ENCODE measurements around the gene GATAD2B. TPM values are rescaled to one million over a fixed set of nuclear protein-coding genes. Genes with fewer than 3 reads are reported as not detected.

The GATAD2B gene
- polyA plus RNA-seq, 1 donor from 2014 or later: 12.8 TPM

GRCh38 chr1:153959454-153959853 is 36.7 kb upstream of the GATAD2B start:
- Histone ChIP-seq H3K9ac (ENCODE audit: low read length) (no peak overlapping the region), H3K9me2 (ENCODE audit: insufficient read depth, low read length) (no peaks in the 10 kb centered on the region), H3K4me3 (ENCODE audit: low read length) (no peak overlapping the region), H4K20me1 (ENCODE audit: insufficient read depth) (no peaks in the 10 kb centered on the region), H3K79me2 (replicated peaks; ENCODE audit: insufficient read depth, low read length) (peaks cover 48% of the 10 kb centered on the region), H3K27me3 (ENCODE audit: insufficient read depth, low read depth, low read length) (no peaks in the 10 kb centered on the region), H2AFZ (ENCODE audit: low read depth, low read length) (no peak overlapping the region), H3K9me3 (ENCODE audit: low read length) (no peaks in the 10 kb centered on the region), H3K27ac (ENCODE audit: low read length) (no peak overlapping the region), H3K36me3 (ENCODE audit: insufficient read depth, low read length) (no peaks in the 10 kb centered on the region), H3K4me2 (ENCODE audit: low read length) (no peak overlapping the region), H3F3A (ENCODE audit: insufficient read depth, low read length, poor library complexity, severe bottlenecking) (no peaks in the 10 kb centered on the region)
- TF ChIP-seq POLR2AphosphoS5 (IDR thresholded peaks at IDR 0.05): no peak
- TF ChIP-seq TAF1 (IDR thresholded peaks at IDR 0.05; ENCODE audit: low read depth): no peak
- TF ChIP-seq CTCF (IDR thresholded peaks at IDR 0.05; ENCODE audit: poor library complexity, severe bottlenecking): no peak
- TF ChIP-seq EP300 (conservative IDR thresholded peaks at IDR 0.05; ENCODE audit: poor library complexity, severe bottlenecking): no peak
- no peak for TF ChIP-seq MXI1 (conservative IDR thresholded peaks at IDR 0.05; ENCODE audit: poor library complexity, severe bottlenecking)
- no peak for TF ChIP-seq SMC3 (conservative IDR thresholded peaks at IDR 0.05; ENCODE audit: poor library complexity)
- no peak for TF ChIP-seq RAD21 (conservative IDR thresholded peaks at IDR 0.05)
- TF ChIP-seq EZH2 (IDR thresholded peaks at IDR 0.05; ENCODE audit: borderline replicate concordance, insufficient read depth, low read length, poor library complexity, severe bottlenecking): no peak
- no peak for TF ChIP-seq REST (IDR thresholded peaks at IDR 0.05; ENCODE audit: borderline replicate concordance)

- H3K9me3 ChIP-seq (ENCODE audit: low read length): no peaks in the 10 kb centered on the region
- peaks cover 50% of the 10 kb centered on the region for H3K79me2 ChIP-seq (replicated peaks; ENCODE audit: insufficient read depth, low read length)
- H3K9ac ChIP-seq (ENCODE audit: low read length): peak overlapping the region; percentile 28
- H4K20me1 ChIP-seq (ENCODE audit: insufficient read depth): no peaks in the 10 kb centered on the region
- no peaks in the 10 kb centered on the region for H3K9me2 ChIP-seq (ENCODE audit: insufficient read depth, low read length)
- H2AFZ ChIP-seq (ENCODE audit: low read depth, low read length): peak overlapping the region; percentile 30
- H3F3A ChIP-seq (ENCODE audit: insufficient read depth, low read length, poor library complexity, severe bottlenecking): no peaks in the 10 kb centered on the region
- TF ChIP-seq SMC3 (conservative IDR thresholded peaks at IDR 0.05; ENCODE audit: poor library complexity) (no peak), TAF1 (IDR thresholded peaks at IDR 0.05; ENCODE audit: low read depth) (no peak), POLR2AphosphoS5 (IDR thresholded peaks at IDR 0.05) (no peak), REST (IDR thresholded peaks at IDR 0.05; ENCODE audit: borderline replicate concordance) (no peak), MXI1 (conservative IDR thresholded peaks at IDR 0.05; ENCODE audit: poor library complexity, severe bottlenecking) (no peak), EP300 (conservative IDR thresholded peaks at IDR 0.05; ENCODE audit: poor library complexity, severe bottlenecking) (no peak), EZH2 (IDR thresholded peaks at IDR 0.05; ENCODE audit: borderline replicate concordance, insufficient read depth, low read length, poor library complexity, severe bottlenecking) (no peak), RAD21 (conservative IDR thresholded peaks at IDR 0.05) (no peak), CTCF (IDR thresholded peaks at IDR 0.05; ENCODE audit: poor library complexity, severe bottlenecking) (no peak)
- peak overlapping the region; percentile 38 for H3K27ac ChIP-seq (ENCODE audit: low read length)
- no peaks in the 10 kb centered on the region for H3K36me3 ChIP-seq (ENCODE audit: insufficient read depth, low read length)
- no peaks in the 10 kb centered on the region for H3K27me3 ChIP-seq (ENCODE audit: insufficient read depth, low read depth, low read length)
- peak overlapping the region; percentile 47 for H3K4me2 ChIP-seq (ENCODE audit: low read length)
- H3K4me3 ChIP-seq (ENCODE audit: low read length): peak overlapping the region; percentile 83
These were observed 36.1 kb upstream of the GATAD2B start for GRCh38 chr1:153958961-153959260.
